Measurements from ENCODE around the gene TBXAS1.

- TF ChIP-seq POLR2AphosphoS5 (IDR thresholded peaks at IDR 0.05; ENCODE audit: insufficient read depth, low read depth, low read length) (no peak), POLR2A (IDR thresholded peaks at IDR 0.05; ENCODE audit: low read depth, low read length) (no peak), CTCF (IDR thresholded peaks at IDR 0.05; ENCODE audit: extremely low read depth in 1 of 2, insufficient read depth in 1 of 2, low read depth in 1 of 2, low read length in 2 of 2) (no peak), EZH2 (IDR thresholded peaks at IDR 0.05; ENCODE audit: borderline replicate concordance, low read depth, low read length, severe bottlenecking) (no peak)
Measured at GRCh38 chr7:139854124-139854511, 25.1 kb downstream of the TBXAS1 start.
